Naive thymus-derived CD4-positive, alpha-beta T cell (primary cell): ENCODE data around the gene PTF1A. TPM values are rescaled to one million over a fixed set of nuclear protein-coding genes. Genes with fewer than 3 reads are reported as not detected.

ENCODE experiments used
- ATAC-seq: fragments of 150-1000 bp; cut with Tn5 transposase; 2 replicates; pipeline ENCODE4 v1.10.0; 2021; ENCODE audit warnings: mild to moderate bottlenecking, moderate library complexity
- CTCF ChIA-PET: fragments of 350-600 bp; sonication (Branson Sonifier 250); formaldehyde crosslinking; loops from one replicate; lab custom pipeline; 2021; ENCODE audit warnings: antibody characterized with exemption; lab: Charles Lee
- POLR2A ChIA-PET: fragments of 350-600 bp; sonication (Branson Sonifier 250); formaldehyde crosslinking; loops from one replicate; lab custom pipeline; 2021; ENCODE audit warnings: antibody characterized with exemption, inconsistent platforms; lab: Charles Lee
- DNase-seq, 9 donors: peaks; one replicate each; pipeline versions ENCODE4 v3.0.0 to v3.0.0-alpha.2; 2020 to 2022; ENCODE audit warnings: mixed read lengths in 1 of 9
- H3K27ac ChIP-seq: one replicate; pipeline ENCODE4 v1.7.0; 2013; ENCODE audit warnings: mild to moderate bottlenecking, low read depth, low read length, moderate library complexity
- H3K27me3 ChIP-seq, 2 donors: one replicate each; pipeline ENCODE4 v1.7.0; 2013; ENCODE audit warnings: low read length in 2 of 2, mild to moderate bottlenecking in 2 of 2, moderate library complexity in 2 of 2; ENCODE audit not compliant: control insufficient read depth in 2 of 2, insufficient read depth in 2 of 2
- H3K36me3 ChIP-seq, 3 experiments: 1 replicate in 2 of 3; 2 replicates in 1 of 3; pipeline ENCODE4 v1.7.0; 2013; ENCODE audit warnings: low read length in 3 of 3, mild to moderate bottlenecking in 3 of 3, moderate library complexity in 1 of 3; ENCODE audit not compliant: insufficient read depth in 3 of 3, control insufficient read depth in 2 of 3
- H3K4me1 ChIP-seq, 2 donors: one replicate each; pipeline ENCODE4 v1.7.0; 2013; ENCODE audit warnings: low read length in 2 of 2, mild to moderate bottlenecking in 2 of 2, moderate library complexity in 1 of 2; ENCODE audit not compliant: control insufficient read depth in 2 of 2, insufficient read depth in 2 of 2
- H3K4me3 ChIP-seq: 2 replicates; pipeline ENCODE4 v1.7.0; 2013; ENCODE audit warnings: mild to moderate bottlenecking, low read length
- H3K9me3 ChIP-seq, 3 experiments: 1 replicate in 2 of 3; 2 replicates in 1 of 3; pipeline ENCODE4 v1.7.0; 2013; ENCODE audit warnings: low read length in 3 of 3; ENCODE audit not compliant: control insufficient read depth in 2 of 3
- H3K27ac Mint-ChIP-seq, 9 donors: one replicate each; pipeline ENCODE4 v1.8.0; 2020 to 2022; ENCODE audit warnings: mixed read lengths in 9 of 9, mild to moderate bottlenecking in 8 of 9, moderate library complexity in 5 of 9, inconsistent platforms in 2 of 9
- H3K27me3 Mint-ChIP-seq, 5 donors: one replicate each; pipeline ENCODE4 v1.8.0; 2021 to 2022; ENCODE audit warnings: mixed read lengths in 5 of 5, mild to moderate bottlenecking in 1 of 5
- H3K36me3 Mint-ChIP-seq, 5 donors: one replicate each; pipeline ENCODE4 v1.8.0; 2020 to 2022; ENCODE audit warnings: mixed read lengths in 5 of 5, mild to moderate bottlenecking in 3 of 5, inconsistent platforms in 1 of 5
- H3K4me1 Mint-ChIP-seq, 7 donors: one replicate each; pipeline ENCODE4 v1.8.0; 2020 to 2022; ENCODE audit warnings: mixed read lengths in 7 of 7, mild to moderate bottlenecking in 3 of 7, inconsistent platforms in 1 of 7
- H3K4me3 Mint-ChIP-seq, 10 donors: one replicate each; pipeline ENCODE4 v1.8.0; 2020 to 2022; ENCODE audit warnings: mild to moderate bottlenecking in 10 of 10, mixed read lengths in 10 of 10, moderate library complexity in 6 of 10, inconsistent platforms in 2 of 10
- H3K9me3 Mint-ChIP-seq, 11 donors: one replicate each; pipeline ENCODE4 v1.8.0; 2020 to 2022; ENCODE audit warnings: mixed read lengths in 11 of 11, mild to moderate bottlenecking in 4 of 11, inconsistent platforms in 1 of 11, moderate library complexity in 1 of 11
- intact Hi-C, 2 donors: fragments of 100-400 bp; cut with micrococcal nuclease; formaldehyde crosslinking; loops; one replicate each; pipeline ENCODE4 v1.15.1; 2023
- polyA plus RNA-seq, 2 donors: library from polyadenylated mRNA; unstranded; fragments of 300-500 nt; fragmentation: Illumina TruSeq; gene quantifications; one replicate each; pipeline ENCODE4 v1.2.3, GENCODE V29; 2021
- total RNA-seq, 6 experiments: library from RNA in 5 of 6; stranded (reverse) in 5 of 6; gene quantifications; 1 replicate in 5 of 6; 2 replicates in 1 of 6; pipeline ENCODE4 v1.2.3 and lab custom pipeline; 2021 to 2026

PTF1A gene
- not detected for total RNA-seq
- not detected for polyA plus RNA-seq
- not detected for total RNA-seq (lab: John Stamatoyannopoulos, UW)

GRCh38 chr10:23191764-23192711, at the start of gene PTF1A:
PTF1A (plus strand) TSS chr10:23192312; CDS start chr10:23192531, 219 bp downstream.
- peaks cover 0 to 1% (median 0%) of the 10 kb centered on the region in 11 donors for H3K9me3 Mint-ChIP-seq
- H3K9me3 ChIP-seq: no peaks in the 10 kb centered on the region
- no peak for ATAC-seq
- no peak within 1 kb of the TSS for H3K4me3 ChIP-seq
- peak within 1 kb of the TSS in 2 of 10 donors; percentile 3 to 29 for H3K4me3 Mint-ChIP-seq
- POLR2A ChIA-PET: no interaction called here
- no peaks in the 10 kb centered on the region for H3K36me3 Mint-ChIP-seq
- CTCF ChIA-PET: no interaction called here
- H3K4me1 ChIP-seq: no peaks in the 10 kb centered on the region
- H3K27ac ChIP-seq: no peak within 1 kb of the TSS
- no peaks in the 10 kb centered on the region for H3K36me3 ChIP-seq
- intact Hi-C loops: loop anchor here in 1 of 2 donors (10.0 kb wide), 1 partner anchor 847 kb away; the partner anchor contains the start of gene SPAG6
- peak within 1 kb of the TSS in 1 of 9 donors; percentile 7 for H3K27ac Mint-ChIP-seq
- H3K27me3 Mint-ChIP-seq: peaks cover 62 to 79% (median 72%) of the 10 kb centered on the region in 5 donors
- DNase-seq: no peak
- H3K4me1 Mint-ChIP-seq: peaks cover 0 to 11% (median 4%) of the 10 kb centered on the region in 7 donors
- H3K27me3 ChIP-seq: peaks cover 0 to 15% of the 10 kb centered on the region in 2 donors

DNA sequence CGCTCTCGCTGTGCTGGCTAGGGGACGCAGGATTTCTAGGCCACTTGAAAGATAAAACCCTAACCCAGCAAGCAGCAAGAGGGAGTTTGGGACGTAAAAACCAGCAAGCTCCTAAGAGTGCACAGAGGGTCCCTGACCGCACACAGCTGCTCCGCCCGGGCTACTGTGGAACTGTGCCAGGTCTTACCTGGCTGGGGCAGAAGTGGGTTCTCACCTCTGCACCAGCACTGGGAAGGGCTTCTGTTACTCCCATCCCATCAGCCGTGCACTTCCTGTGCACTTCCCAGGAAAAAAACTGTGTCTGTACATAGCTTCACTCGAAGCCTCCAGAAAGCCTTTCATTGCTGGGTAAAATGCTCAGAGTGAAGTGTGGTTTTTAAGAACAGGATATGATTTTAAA, 45.9 kb upstream of the PTF1A start:
- H3K27ac ChIP-seq: no peak overlapping the region
- DNase-seq: no peak
- H3K4me1 ChIP-seq: no peaks in the 10 kb centered on the region
- Mint-ChIP-seq H3K9me3 (peaks cover 0 to 4% (median 0%) of the 10 kb centered on the region in 11 donors), H3K27ac (no peak overlapping the region), H3K4me3 (no peak overlapping the region), H3K36me3 (no peaks in the 10 kb centered on the region), H3K27me3 (peaks cover 0 to 25% (median 5%) of the 10 kb centered on the region in 5 donors), H3K4me1 (no peaks in the 10 kb centered on the region)
- no peaks in the 10 kb centered on the region for H3K36me3 ChIP-seq
- intact Hi-C loops: no loop called here
- no peak overlapping the region for H3K4me3 ChIP-seq
- ChIA-PET CTCF (no interaction called here), POLR2A (no interaction called here)
- no peaks in the 10 kb centered on the region for H3K9me3 ChIP-seq
- no peak for ATAC-seq
- no peaks in the 10 kb centered on the region for H3K27me3 ChIP-seq

GRCh38 chr10:23147035-23147434, 45.1 kb upstream of the PTF1A start:
- ATAC-seq: no peak

GRCh38 chr10:23148214-23148613, 43.9 kb upstream of the PTF1A start:
- no peak overlapping the region for H3K27ac ChIP-seq
- Mint-ChIP-seq H3K4me1 (no peaks in the 10 kb centered on the region), H3K36me3 (no peaks in the 10 kb centered on the region), H3K4me3 (no peak overlapping the region), H3K27me3 (peaks cover 0 to 28% (median 6%) of the 10 kb centered on the region in 5 donors), H3K9me3 (no peaks in the 10 kb centered on the region), H3K27ac (peak overlapping the region in 1 of 9 donors; percentile 21)
- H3K36me3 ChIP-seq: no peaks in the 10 kb centered on the region
- no peaks in the 10 kb centered on the region for H3K4me1 ChIP-seq
- ATAC-seq (no peak), DNase-seq (no peak)
- ChIA-PET CTCF (no interaction called here), POLR2A (no interaction called here)
- H3K4me3 ChIP-seq: no peak overlapping the region
- H3K27me3 ChIP-seq: no peaks in the 10 kb centered on the region
- no peaks in the 10 kb centered on the region for H3K9me3 ChIP-seq
- intact Hi-C loops: no loop called here

More at GRCh38 chr10:23147035-23147434, 45.1 kb upstream of the PTF1A start:
- no peaks in the 10 kb centered on the region for H3K27me3 ChIP-seq
- H3K4me1 Mint-ChIP-seq: no peaks in the 10 kb centered on the region
- no peaks in the 10 kb centered on the region for H3K9me3 ChIP-seq
- H3K9me3 Mint-ChIP-seq: no peaks in the 10 kb centered on the region
- H3K4me1 ChIP-seq: no peaks in the 10 kb centered on the region
- H3K27ac Mint-ChIP-seq: no peak overlapping the region
- intact Hi-C loops: no loop called here
- H3K27me3 Mint-ChIP-seq: peaks cover 0 to 28% (median 6%) of the 10 kb centered on the region in 5 donors
- H3K4me3 ChIP-seq: no peak overlapping the region
- no peak for DNase-seq
- ChIA-PET CTCF (no interaction called here), POLR2A (no interaction called here)
- no peak overlapping the region for H3K4me3 Mint-ChIP-seq
- no peaks in the 10 kb centered on the region for H3K36me3 Mint-ChIP-seq
- no peak overlapping the region for H3K27ac ChIP-seq
- no peaks in the 10 kb centered on the region for H3K36me3 ChIP-seq

DNA sequence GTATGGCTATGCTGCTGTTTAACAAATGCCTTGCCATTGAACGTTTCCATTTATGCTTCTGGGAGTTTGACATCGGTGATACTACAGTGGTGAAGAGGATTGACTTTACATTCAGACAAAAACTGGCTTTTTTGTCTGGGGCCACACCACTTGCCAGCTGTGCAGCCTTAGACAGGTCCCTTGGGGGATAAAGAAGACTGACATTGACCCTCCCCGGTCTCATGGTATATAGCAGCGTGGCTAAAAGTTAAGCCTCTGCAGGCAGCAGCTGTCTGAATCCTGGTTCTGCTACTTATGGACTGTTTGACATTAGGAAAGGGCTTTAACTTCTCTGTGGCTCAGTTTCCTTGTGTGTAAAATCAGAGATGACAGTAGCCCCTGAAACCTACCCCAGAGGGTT, 42.0 kb upstream of the PTF1A start:
- Histone ChIP-seq H3K4me3 (no peak overlapping the region), H3K36me3 (no peaks in the 10 kb centered on the region), H3K9me3 (no peaks in the 10 kb centered on the region), H3K27ac (no peak overlapping the region), H3K27me3 (no peaks in the 10 kb centered on the region), H3K4me1 (no peaks in the 10 kb centered on the region)
- CTCF ChIA-PET: interaction anchor here (1.2 kb wide), 1 partner anchor 11 kb away, joined by 5 read pairs; no protein-coding TSS in a partner anchor
- H3K4me3 Mint-ChIP-seq: no peak overlapping the region
- ATAC-seq (no peak), DNase-seq (no peak)
- intact Hi-C loops: no loop called here
- peaks cover 0 to 3% (median 0%) of the 10 kb centered on the region in 11 donors for H3K9me3 Mint-ChIP-seq
- POLR2A ChIA-PET: no interaction called here
- H3K27me3 Mint-ChIP-seq: peaks cover 0 to 28% (median 7%) of the 10 kb centered on the region in 5 donors
- H3K27ac Mint-ChIP-seq: no peak overlapping the region
- no peaks in the 10 kb centered on the region for H3K36me3 Mint-ChIP-seq
- H3K4me1 Mint-ChIP-seq: no peaks in the 10 kb centered on the region

GRCh38 chr10:23150610-23151009, 41.5 kb upstream of the PTF1A start:
- ChIA-PET POLR2A (no interaction called here), CTCF (interaction anchor here (1.2 kb wide), 1 partner anchor 10 kb away, joined by 5 read pairs; no protein-coding TSS in a partner anchor)
- Histone ChIP-seq H3K27me3 (no peaks in the 10 kb centered on the region), H3K9me3 (no peaks in the 10 kb centered on the region), H3K27ac (no peak overlapping the region), H3K4me3 (no peak overlapping the region), H3K4me1 (no peaks in the 10 kb centered on the region), H3K36me3 (no peaks in the 10 kb centered on the region)
- ATAC-seq: no peak
- Mint-ChIP-seq H3K27me3 (peaks cover 0 to 29% (median 7%) of the 10 kb centered on the region in 5 donors), H3K4me3 (no peak overlapping the region), H3K27ac (no peak overlapping the region), H3K36me3 (no peaks in the 10 kb centered on the region), H3K9me3 (peaks cover 0 to 3% (median 0%) of the 10 kb centered on the region in 11 donors), H3K4me1 (no peaks in the 10 kb centered on the region)
- no peak for DNase-seq
- intact Hi-C loops: no loop called here
